Stomach (tissue), 4 donors: ENCODE measurements around the gene SOX6.

ENCODE experiments used
- CTCF ChIP-seq, 7 experiments: fragments of 450-650 bp in 4 of 7; fragments of 200-600 bp in 3 of 7; sonication (generic) in 3 of 7; IDR thresholded peaks; one replicate each; pipeline ENCODE4 v1.5.1; 2016 to 2019; ENCODE audit warnings: antibody characterized with exemption in 7 of 7, control low read depth in 2 of 7, mild to moderate bottlenecking in 1 of 7
- EP300 ChIP-seq: sonication (generic); formaldehyde crosslinking; IDR thresholded peaks from one replicate; pipeline ENCODE4 v1.6.1; 2017; ENCODE audit warnings: antibody characterized with exemption
- POLR2AphosphoS5 ChIP-seq, 3 donors: sonication (generic); formaldehyde crosslinking; IDR thresholded peaks; one replicate each; pipeline ENCODE4 v1.6.1; 2016; ENCODE audit warnings: antibody characterized with exemption in 3 of 3

DNA sequence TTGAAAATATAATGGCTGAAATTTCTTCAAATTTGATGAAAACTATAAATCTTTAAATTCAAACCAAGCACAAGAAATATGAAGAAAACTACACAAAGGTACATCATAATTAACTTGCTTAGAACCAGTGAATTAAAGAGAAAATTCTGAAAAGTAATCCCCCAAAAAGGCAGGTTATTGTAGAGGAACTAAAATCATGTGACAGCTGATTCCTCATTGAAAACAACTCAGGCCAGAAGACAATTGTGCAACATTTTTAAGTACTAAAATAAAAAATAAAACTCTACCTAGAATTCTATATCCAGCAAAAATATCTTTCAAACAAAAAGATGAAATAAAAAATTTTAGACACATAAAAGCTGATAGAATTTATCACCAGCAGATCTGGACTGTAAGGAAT is 90.3 kb downstream of the SOX6 start:
- TF ChIP-seq CTCF (IDR thresholded peaks at IDR 0.05) = no peak
- no peak for TF ChIP-seq POLR2AphosphoS5 (IDR thresholded peaks at IDR 0.05)
- no peak for TF ChIP-seq EP300
